SHP77 (cell line): ENCODE results near the gene PXMP4.

Experiments
- DNase-seq, 2 experiments: peaks; one replicate each; lab custom pipeline; 2025; lab: John Stamatoyannopoulos, UW

Gene PXMP4

DNA sequence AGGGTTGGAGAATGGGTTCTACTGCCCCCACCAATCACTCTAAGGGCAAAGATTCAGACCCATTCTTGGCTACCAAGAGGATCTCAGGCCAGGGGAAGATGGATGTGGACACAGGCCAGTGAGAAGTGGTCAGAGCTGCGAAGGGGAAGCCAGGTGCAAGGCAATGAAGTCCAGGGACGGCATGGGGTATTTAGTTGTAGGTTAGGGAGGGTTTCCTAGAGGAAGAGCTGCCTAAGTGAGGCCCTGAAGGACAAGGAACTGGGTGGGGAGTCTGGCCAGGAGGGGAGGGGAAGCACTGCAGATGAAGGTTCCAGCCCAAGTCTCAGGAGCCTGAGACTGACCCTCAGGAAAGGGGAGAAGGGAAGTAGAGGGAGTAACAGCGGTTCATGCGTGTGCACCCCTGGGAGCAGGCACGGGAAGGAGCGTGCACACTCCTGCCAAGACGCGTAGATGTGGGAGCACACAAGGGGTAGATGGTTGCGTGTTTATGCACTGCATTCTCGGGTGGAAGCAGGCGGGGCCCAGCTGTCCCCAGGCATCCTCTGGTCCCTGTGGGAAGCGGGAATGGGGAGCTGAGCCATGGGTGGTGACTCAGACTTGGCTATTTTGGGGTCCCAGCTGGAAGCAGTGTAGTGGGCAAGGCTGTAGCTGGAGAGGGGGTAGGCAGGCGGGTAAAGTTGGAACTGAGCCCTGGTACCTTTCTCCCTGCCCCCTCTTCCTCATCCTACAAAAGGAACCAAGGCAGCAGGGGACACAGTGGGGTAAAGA lies 50.1 kb downstream of the PXMP4 start:
- no peak for DNase-seq

DNA sequence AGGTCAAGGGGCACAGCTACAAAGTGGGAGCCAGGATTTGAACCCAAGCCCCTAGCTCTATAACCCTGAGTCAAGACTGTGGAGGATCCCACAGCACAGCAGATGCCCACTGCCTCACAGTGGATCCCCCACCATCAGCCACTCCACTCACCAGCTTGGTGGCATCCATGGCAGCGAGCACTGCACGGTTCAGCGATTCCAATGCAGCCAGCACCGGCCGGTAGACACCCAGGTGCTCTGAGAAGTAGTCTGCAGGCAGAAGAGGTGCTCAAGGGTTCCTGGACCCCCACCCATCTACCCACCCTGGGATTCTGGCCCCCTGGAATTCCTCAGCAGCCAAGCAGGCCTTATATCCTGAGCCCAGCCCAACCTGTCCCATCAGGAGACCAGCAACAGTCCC lies 50.9 kb downstream of the PXMP4 start:
- DNase-seq = no peak

DNA sequence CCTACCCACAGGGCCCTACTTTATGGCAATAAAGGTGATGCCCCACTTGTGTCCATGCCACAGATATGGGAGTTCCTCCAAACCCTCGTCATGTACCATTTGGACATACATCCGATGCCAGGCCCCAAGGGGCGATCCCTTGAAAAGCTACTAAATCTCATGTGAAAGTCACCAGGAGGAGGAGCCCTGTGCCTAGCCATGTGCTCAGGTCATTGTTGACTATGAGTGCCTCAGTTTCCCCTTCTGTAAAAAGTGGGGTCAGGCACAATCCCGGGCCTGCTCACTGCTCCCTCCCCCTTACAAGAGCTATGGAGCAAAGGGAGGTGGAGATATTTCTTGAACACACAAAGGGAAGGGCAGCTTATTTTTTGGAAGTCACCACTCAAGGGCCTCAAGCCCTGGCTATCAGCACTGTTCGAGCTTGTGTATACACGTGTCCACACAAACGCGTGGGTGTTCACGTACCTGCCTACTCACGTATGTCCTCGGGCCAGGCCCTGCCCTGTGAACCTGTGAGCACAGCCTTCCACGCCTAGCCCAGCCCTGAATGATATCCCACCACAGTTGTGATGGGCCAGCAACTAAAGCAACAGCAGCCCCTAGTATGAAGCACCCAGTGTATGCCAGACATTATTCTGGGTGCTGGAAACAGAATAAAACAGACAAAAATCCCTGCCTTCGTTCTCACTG lies 51.5 kb downstream of the PXMP4 start:
- DNase-seq = no peak

DNA sequence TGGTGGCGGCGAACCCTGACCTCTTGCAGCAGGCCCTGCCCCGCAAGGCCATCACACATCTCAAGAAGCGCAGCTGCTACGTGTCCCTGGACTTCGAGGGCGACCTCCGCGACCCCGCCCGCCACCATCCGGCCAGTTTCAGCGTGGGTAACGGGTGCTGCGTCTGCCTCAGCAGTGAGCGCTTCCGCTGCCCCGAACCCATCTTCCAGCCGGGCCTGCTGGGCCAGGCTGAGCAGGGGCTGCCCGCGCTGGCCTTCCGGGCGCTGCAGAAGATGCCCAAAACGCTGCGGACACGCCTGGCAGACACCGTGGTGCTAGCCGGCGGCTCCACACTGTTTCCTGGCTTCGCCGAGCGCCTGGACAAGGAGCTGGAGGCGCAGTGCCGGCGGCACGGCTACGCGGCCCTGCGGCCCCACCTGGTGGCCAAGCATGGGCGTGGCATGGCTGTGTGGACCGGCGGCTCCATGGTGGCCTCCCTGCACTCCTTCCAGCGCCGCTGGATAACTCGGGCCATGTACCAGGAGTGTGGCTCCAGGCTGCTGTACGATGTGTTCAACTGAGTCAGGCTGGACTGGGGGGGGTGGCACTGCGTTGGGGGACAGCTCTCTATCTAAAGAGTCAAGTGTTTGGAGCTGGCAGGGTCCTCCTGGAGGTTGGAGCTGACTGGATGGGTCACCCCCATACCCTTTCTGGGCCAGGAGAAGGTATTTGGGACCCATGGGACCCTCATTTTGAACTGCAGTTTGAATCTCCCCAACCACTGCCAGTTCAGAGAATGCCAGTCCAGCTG lies 52.2 kb downstream of the PXMP4 start:
- peak; percentile 68 to 72 for DNase-seq

DNA sequence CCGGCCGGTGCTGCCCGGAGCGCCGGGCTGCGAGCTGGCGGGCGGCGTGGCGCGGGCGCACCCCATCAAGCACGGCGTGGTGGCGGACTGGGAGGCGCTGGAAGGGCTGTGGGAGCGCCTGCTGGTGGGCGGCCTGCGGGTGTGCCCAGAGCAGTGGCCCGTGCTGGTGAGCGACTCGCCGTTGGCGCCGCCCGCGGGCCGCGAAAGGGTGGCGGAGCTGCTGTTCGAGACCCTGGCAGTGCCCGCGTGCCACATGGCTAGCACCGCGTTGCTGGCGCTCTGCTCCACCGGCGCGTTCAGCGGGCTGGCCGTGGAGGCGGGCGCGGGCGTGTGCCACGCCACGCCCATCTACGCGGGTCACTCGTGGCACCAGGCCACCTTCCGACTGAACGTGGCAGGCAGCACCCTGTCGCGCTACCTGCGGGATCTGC lies 52.9 kb downstream of the PXMP4 start:
- peak; percentile 29 to 40 for DNase-seq

DNA sequence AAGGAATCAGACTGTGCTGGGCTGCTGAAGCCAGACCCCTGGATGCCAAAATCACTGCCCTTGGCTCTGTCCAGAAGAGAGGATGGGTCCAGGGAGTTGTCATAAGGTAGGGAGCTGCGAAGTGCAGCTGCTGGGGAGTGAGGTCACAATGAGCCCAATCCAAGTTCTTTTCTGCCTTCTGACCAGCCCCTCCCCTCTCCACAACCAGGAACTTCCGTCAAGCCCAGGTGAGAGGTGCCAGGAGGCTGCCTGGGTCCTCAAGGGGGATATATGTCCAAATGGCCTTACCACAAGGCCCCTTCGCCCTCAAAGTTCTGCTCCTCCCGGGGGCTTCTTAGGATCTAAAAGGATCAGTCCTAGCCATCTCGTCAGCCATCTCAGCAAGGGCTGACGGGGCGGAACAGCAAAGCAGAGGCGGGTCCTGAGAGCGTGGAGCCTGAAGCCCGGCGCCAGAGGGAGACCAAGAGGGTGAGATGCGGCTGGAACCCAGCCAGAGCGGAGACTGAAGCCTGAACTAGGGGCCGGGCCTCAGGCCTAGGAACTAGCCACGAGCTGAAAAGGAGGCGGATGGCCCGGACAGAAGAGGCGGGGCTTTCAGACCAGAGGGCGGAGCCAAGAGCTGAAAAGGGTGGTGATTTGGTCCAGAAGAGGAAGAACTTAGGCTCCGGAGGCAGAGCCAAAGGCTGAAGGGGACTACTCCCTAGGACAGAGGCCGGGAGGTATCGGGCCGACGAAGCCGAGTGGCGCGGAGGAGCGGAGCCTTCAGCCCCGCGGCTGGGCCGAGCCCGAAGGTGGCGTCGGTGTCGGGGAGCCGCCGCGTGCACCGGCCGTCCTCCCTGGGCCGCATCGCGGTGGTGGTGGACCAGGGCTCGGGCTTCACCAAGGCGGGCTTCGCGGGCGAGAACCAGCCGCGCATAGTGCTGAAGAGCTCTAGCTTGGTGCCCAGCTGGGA lies 53.5 kb downstream of the PXMP4 start, which contains the start of gene ACTL10:
Gene ACTL10 (plus strand): TSS at position 651 of the 952 bp plus-strand sequence. CDS start 555 bp downstream, outside the sequence.
- peak; percentile 94 to 96 for DNase-seq

DNA sequence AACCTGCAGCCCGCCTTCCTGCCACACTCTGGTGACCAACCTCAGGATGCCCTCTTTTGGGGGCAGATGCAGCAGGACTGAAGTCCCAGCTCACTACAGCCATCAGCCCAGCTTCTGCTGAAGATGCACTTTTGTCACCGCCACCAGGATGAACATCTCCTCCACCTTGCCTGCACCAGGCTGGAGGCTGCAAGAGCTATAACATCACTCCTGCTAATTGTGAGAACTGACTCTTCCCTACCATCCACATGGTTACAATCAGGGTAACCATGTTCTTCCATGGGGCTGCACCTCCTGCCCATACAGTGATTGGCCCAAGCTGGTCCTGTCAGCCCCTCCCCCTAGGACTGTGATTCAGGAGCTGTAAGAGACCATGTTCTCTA lies 55.4 kb downstream of the PXMP4 start:
- DNase-seq = no peak

DNA sequence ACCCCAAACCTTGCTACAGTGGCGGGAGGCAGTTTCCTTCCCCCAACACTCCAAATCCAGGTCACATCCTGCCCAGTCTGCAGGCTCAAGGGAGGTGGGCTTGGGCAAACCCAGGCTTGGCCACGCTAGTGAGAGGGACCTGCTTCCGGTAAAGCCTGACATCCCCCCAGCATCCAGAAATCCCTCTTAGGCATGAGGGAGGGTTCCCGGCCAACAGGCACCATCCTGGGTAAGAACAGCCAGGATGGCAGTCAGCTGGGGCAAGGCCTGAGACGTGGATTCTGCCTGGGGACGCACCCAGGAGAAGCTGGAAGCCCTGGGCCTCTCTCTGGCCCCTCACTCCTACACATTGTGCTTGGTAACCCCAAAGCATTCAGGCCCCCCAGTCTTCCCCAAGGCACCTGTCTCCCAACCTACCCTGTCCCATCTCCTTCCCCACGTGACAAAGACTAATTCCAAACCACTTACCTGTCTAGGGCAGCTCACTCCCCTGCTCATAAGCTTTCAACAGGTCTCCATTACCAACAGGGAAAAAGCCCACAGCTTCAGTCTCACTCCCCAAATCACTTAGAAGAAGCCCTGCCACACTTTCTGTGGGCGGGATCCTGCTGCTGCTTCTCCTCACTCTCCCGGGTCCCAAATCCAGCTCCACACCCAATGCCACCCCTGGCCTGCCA lies 55.9 kb downstream of the PXMP4 start:
- no peak for DNase-seq

DNA sequence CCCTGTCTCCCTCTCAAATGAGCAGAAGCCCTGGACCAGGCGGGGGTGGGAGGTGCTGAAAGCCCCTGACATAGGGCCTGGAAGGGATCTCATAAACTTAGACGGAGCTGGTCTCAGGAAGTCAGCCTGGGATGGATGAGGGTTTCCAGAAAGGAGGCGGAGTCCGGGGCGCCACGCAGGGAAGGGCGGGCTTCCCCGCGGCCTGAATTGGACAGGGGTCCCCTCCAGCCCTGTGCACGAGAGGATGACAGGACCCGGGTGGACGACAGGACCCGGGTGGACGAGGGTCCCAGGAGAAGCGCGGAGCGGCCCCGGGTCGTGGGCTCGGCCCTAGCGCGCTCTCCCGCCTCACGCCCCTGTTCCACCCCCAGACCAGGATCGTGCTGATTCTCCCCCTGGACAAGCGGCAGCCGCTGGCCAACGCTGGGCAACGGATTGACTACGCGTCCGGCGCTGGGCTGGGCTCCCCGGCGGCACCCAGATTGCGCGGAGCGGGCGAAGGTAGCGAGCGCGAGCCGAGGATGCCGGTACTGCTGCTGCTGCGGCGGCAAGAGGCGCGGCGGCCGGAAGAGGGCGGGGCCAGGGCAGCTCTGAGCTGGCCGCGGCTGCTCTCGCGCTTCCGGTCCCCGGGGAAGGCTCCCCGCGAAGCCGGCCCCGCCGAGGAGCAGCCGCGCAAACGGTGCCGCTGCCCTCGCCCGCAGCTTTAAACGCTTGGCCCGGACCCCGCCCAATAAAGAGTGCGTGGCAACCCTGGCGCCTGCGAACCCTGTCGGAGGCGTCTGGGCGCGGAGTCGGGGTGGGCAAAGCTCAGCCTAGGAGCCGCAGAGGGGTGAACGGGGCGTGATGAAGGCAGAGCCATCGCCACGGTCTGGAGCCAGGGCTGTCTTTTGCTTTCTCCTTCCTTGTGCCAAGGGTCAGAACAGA lies 56.7 kb downstream of the PXMP4 start:
- peak; percentile 49 to 78 for DNase-seq

DNA sequence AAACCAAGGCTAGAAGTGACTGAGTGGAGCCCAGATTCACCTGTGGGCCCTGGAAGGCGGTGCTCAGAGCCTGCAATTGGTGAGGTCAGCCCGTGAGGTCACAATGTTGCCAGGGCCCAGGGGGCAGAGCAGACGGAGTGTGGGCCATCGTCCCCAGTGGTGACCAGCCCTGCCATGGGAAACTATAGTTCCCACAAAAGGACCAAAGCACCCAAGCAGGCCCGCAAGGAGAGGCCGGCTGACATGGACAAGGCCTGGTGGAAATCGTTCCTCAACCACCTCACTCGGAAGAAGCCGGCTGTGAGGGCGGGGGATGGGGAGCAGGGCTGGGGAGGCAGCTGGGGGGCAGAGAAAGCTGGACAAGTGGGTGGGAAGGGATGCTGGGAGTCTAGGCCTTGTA lies 57.9 kb downstream of the PXMP4 start, which contains the start of gene C20orf144:
Gene C20orf144 (plus strand): TSS at position 156 of the 400 bp plus-strand sequence. CDS start 19 bp downstream, at position 175.
- DNase-seq = no peak

DNA sequence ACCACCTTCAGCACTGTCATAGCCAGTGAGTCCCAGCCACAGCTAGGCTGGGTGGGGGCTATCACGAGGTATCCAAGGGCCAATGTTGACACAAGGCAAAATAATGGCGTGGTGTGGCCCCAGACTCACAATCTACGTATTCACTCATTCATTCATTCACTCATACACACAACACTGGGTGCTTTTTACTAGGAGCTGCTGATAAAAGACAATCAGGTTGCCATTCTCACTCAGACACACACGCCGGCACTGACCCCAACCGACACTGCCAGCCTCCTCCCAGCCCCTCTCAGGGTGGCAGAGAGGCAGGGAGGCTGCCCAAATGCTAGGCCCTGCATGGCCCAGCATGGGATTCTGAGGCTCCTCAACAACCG lies 59.4 kb downstream of the PXMP4 start:
- no peak for DNase-seq

DNA sequence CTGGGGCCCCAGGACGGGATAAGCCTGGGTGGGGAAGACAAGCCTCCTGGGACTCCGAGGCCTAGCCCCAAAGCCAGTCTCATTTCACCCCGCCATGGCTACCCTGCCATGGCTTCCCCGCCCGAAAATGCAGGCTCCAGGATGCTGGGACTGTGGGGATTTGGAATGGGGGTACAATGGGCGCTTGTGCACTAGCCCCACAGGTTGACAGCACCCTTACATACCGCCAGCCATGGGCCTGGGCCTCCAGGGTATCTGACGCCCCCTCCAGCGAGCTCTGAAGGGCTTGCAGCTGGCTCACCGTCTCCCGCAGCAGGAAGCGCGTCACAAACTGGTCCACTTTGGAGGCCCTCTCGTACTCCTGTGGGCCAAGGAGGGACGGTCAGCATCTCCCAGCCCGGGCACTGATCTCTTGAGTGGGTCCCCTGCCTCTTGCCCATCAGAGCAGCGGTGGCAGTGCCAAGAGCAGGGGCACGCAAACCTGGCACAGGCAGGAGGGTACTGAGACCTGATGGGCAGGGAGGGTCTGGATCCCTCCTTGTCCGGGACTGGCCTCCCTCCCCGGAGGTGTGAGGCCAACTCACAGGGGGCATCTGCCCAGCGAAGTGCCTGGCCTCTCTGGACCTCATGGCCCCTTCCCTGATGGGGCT lies 60.0 kb downstream of the PXMP4 start:
- DNase-seq = no peak

DNA sequence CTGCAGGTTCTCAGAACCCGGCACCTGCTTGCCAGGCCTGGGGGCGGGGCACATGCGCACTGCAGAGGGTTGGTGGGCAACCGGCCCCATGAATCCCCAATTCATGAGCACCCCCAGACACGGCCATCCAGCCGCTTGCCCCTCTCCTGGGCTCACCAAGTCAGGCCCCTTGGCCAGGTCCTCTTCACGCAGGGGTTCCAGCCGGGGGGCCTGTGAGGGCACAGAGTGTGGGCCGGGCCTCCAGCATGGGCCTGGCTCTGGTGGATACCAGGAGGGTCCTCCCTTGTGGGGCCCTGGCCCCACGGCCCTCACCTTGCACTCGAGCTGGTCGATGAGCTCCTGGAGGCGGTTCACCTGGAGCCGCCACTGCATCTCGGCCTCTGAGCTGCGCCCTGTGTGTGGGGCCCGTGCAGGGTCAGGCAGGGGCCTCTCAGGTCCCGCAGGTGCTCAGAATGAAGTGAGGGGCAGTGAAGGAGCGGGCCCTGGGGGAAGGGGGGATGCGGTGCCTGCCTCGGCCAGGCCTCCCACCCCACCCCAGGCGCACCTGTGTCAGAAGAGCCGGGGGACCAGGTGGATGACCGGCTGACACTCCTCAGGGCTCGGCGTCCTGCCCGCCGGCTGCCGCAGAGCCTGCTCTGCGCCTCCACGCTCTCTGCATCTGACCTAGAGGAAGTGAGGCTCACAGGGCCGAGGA lies 60.6 kb downstream of the PXMP4 start:
- no peak for DNase-seq

DNA sequence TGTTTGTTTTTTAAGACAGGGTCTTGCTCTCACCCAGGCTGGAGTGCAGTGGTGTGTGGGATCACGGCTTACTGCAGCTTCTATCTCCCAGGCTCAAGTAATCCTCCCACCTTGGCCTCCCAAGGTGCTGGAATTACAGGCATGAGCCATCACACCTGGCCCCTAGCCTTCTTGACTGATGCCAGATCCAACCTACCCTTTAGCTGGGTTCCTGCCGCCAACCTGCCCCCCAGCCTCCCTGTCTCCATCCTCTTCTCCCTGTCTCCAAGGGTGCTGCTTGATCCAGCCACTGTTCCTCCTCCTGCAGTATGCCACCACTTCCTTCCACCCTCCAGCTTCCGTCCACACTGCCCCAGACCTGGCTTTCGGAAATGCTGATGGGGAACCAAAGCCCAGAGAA lies 61.2 kb downstream of the PXMP4 start:
- no peak for DNase-seq

DNA sequence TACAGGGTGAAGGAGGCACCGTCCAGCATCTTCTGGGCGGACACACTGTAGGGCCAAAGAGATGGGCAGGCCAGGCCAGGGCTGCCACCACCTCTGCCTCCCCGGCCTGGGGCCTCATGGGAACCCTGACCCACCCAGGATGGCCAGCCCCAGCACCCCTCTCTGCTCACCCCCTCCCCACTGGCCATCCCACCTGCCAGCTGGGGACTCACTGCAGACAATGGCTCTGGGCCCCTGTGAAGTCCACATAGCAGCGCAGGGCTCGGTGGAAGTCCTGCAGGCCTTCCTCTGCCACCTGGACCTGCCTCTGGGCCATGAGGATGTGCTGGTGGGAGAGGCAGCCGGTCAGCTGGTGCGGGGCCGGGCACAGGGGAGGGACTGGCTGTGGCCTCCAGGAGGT lies 61.6 kb downstream of the PXMP4 start:
- no peak for DNase-seq

DNA sequence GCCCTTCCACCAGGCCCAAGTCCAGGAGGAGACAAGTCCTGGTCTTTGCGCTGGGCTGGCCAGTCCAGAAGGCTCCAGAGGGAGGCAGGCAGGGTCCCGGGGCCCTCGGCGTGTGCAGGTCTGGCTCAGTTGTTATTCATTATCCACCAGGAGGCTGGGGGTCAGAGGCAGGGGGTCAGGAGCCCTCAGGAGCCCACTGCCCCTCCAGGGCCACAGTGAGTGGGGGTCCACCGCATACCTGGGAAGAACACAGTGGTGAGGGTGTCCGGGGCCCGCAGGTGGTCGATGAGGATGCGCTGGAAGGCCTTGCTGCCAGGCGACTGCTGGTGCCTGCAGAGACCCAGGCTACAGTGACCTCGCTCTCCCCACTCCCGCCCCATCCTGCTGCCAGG lies 62.4 kb downstream of the PXMP4 start:
- no peak for DNase-seq

DNA sequence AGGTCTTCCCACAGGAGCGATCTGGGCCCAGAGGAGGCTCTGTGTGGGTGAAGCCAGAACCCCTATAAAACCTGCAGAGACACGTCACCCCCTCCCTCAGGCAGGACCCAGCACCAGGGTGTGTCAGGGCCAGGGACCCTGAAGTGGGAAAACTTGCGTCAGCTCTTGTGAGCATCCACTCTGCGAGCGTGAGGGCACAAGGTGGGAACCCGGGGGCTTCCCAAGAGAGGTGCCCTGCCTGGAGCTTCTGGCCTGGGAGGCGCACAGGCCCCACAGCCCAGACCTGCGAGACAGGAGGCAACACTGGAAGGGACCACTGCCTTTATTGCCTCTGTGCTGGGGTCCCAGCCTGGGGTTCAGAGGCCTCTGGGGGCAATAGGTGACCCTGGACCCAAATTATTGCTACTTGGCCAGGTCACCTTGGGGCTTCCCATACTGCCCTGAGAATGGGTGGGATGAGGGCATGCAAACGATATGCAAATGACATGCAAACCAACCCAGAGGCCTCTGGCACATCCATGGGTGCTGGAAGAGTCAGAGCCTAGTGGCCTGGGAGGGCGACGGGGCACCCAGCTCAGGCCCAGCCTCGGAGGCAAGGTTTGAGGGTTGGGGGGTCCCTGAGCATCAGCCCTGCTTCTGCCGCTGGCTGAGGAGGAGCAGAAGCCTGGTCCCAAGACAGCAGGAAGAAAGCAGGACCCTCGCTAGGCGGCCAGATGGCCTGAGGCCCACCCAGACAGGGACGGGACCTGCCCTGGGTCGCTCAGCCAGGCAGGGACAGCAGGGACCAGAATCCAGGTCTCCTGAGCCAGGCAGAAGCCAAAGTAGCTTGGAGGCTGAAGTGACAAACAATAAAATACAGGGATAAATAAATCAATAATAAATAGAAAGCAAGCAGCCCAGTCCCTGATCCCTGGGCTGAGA lies 63.1 kb downstream of the PXMP4 start:
- DNase-seq = no peak
